Endodermal cell (in vitro differentiated cells): ENCODE results near the gene KAT2A. TPM values are rescaled to one million over a fixed set of nuclear protein-coding genes. Genes with fewer than 3 reads are reported as not detected.

Source experiments
- DNase-seq: peaks from one replicate; pipeline ENCODE4 v3.0.0-alpha.2; 2017
- H3K27ac ChIP-seq: 2 replicates; pipeline ENCODE4 v1.5.1; 2013; ENCODE audit warnings: mild to moderate bottlenecking, low read depth, low read length, moderate library complexity
- H3K27me3 ChIP-seq: 2 replicates; pipeline ENCODE4 v1.6.1; 2013; ENCODE audit warnings: mild to moderate bottlenecking, low read length, moderate library complexity; ENCODE audit not compliant: insufficient read depth, control insufficient read depth, poor library complexity, severe bottlenecking
- H3K36me3 ChIP-seq: 2 replicates; pipeline ENCODE4 v1.7.0; 2013; ENCODE audit warnings: mild to moderate bottlenecking, low read length, moderate library complexity; ENCODE audit not compliant: control insufficient read depth, insufficient read depth
- H3K4me1 ChIP-seq: one replicate; pipeline ENCODE4 v1.7.0; 2013; ENCODE audit warnings: low read length; ENCODE audit not compliant: control insufficient read depth, insufficient read depth
- H3K4me3 ChIP-seq: 2 replicates; pipeline ENCODE4 v1.5.1; 2013; ENCODE audit warnings: mild to moderate bottlenecking, low read length, moderate library complexity
- H3K9ac ChIP-seq: 2 replicates; pipeline ENCODE4 v1.6.1; 2013; ENCODE audit warnings: mild to moderate bottlenecking, low read length, moderate library complexity; ENCODE audit not compliant: poor library complexity, severe bottlenecking; ENCODE audit errors: extremely low read depth
- H3K9me3 ChIP-seq: 2 replicates; pipeline ENCODE4 v1.6.1; 2013; ENCODE audit warnings: mild to moderate bottlenecking, low read length, moderate library complexity; ENCODE audit not compliant: control insufficient read depth
- H3K27ac Mint-ChIP-seq: 2 replicates; pipeline ENCODE4 v1.8.0; 2020; ENCODE audit warnings: mixed read lengths
- H3K27me3 Mint-ChIP-seq: 2 replicates; pipeline ENCODE4 v1.8.0; 2021; ENCODE audit warnings: mild to moderate bottlenecking, mixed read lengths; ENCODE audit not compliant: insufficient read depth
- H3K36me3 Mint-ChIP-seq: 2 replicates; pipeline ENCODE4 v1.8.0; 2020; ENCODE audit warnings: low read depth, mixed read lengths
- H3K4me1 Mint-ChIP-seq: 2 replicates; pipeline ENCODE4 v1.8.0; 2020; ENCODE audit warnings: mixed read lengths
- H3K4me3 Mint-ChIP-seq: 2 replicates; pipeline ENCODE4 v1.8.0; 2020; ENCODE audit warnings: mild to moderate bottlenecking, moderate library complexity, mixed read lengths
- H3K9me3 Mint-ChIP-seq: 2 replicates; pipeline ENCODE4 v1.8.0; 2020; ENCODE audit warnings: mild to moderate bottlenecking, mixed read lengths
- WGBS, 2 experiments: methylation state at CpG; one replicate each; pipeline versions ENCODE4 v1.1.5 to v1.1.7; 2013; ENCODE audit warnings: missing lambda C conversion rate in 2 of 2, mixed read lengths in 1 of 2; ENCODE audit not compliant: insufficient coverage in 1 of 2, insufficient read length in 1 of 2; 5-methylcytosine and 5-hydroxymethylcytosine counted together
- total RNA-seq, 2 donors: library from RNA; stranded (reverse); fragmentation: NEBNext Ultra II Directional in 1 of 2; extraction: Animal tissue kit (Norgen Biotek cat#: 25700) in 1 of 2; gene quantifications; 2 replicates in 1 of 2; 3 replicates in 1 of 2; pipeline ENCODE4 v1.2.1, GENCODE V29; 2021
- TF ChIP-seq, protein P1 (sequence below): fragments of 200-600 bp; sonication (generic); conservative IDR thresholded peaks from 2 replicates; pipeline ENCODE4 v1.5.0; 2021; ENCODE audit warnings: antibody characterized with exemption, mild to moderate bottlenecking

Gene KAT2A
- total RNA-seq, 2 donors from 2014 or later = 48.0 to 57.6 TPM

DNA sequence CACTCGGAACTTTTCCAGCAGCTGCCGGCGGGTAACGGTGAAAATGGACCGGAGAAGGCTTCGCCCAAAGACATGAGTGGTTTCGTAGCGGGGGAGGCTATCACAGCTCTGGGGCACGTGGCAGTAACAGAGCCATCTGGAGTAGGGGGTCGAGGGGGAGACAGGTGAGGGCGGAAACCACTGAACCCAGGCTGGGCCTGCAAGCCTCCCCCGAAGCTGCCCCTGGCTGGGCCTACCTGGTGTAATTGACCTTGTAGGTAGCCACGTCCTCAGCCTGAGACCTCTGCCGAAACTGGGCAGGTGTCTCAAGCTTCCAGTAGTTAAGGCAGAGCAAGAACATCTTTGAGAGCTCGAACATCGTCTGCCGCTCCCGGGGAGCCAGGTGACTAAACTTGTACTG is 1.9 kb downstream of the KAT2A start:
- H3K9me3 ChIP-seq = no peaks in the 10 kb centered on the region
- peaks cover 21% of the 10 kb centered on the region for H3K36me3 ChIP-seq
- H3K9me3 Mint-ChIP-seq = no peaks in the 10 kb centered on the region
- no peak overlapping the region for H3K27ac Mint-ChIP-seq
- H3K4me3 ChIP-seq = no peak overlapping the region
- H3K36me3 Mint-ChIP-seq = peaks cover 23% of the 10 kb centered on the region
- WGBS, 2 experiments = 93 to 97% methylated on average over 17 to 18 of the region's 18 CpGs
- TF ChIP-seq, protein P1, sequence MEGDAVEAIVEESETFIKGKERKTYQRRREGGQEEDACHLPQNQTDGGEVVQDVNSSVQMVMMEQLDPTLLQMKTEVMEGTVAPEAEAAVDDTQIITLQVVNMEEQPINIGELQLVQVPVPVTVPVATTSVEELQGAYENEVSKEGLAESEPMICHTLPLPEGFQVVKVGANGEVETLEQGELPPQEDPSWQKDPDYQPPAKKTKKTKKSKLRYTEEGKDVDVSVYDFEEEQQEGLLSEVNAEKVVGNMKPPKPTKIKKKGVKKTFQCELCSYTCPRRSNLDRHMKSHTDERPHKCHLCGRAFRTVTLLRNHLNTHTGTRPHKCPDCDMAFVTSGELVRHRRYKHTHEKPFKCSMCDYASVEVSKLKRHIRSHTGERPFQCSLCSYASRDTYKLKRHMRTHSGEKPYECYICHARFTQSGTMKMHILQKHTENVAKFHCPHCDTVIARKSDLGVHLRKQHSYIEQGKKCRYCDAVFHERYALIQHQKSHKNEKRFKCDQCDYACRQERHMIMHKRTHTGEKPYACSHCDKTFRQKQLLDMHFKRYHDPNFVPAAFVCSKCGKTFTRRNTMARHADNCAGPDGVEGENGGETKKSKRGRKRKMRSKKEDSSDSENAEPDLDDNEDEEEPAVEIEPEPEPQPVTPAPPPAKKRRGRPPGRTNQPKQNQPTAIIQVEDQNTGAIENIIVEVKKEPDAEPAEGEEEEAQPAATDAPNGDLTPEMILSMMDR = no peak
- H3K4me1 Mint-ChIP-seq = peaks cover 7% of the 10 kb centered on the region
- H3K27ac ChIP-seq = no peak overlapping the region
- DNase-seq = no peak
- no peaks in the 10 kb centered on the region for H3K27me3 ChIP-seq
- H3K9ac ChIP-seq = no peak overlapping the region
- peak overlapping the region; percentile 51 for H3K4me3 Mint-ChIP-seq
- H3K27me3 Mint-ChIP-seq = no peaks in the 10 kb centered on the region
- H3K4me1 ChIP-seq = no peaks in the 10 kb centered on the region

- no peak overlapping the region for H3K9ac ChIP-seq
- DNase-seq = peak; percentile 88
- no peaks in the 10 kb centered on the region for H3K27me3 ChIP-seq
- no peak overlapping the region for H3K27ac ChIP-seq
- H3K27ac Mint-ChIP-seq = no peak overlapping the region
- H3K36me3 ChIP-seq = peaks cover 21% of the 10 kb centered on the region
- no peaks in the 10 kb centered on the region for H3K9me3 ChIP-seq
- no peaks in the 10 kb centered on the region for H3K9me3 Mint-ChIP-seq
- TF ChIP-seq, protein P1 = peak; percentile 71
- peaks cover 27% of the 10 kb centered on the region for H3K36me3 Mint-ChIP-seq
- no peaks in the 10 kb centered on the region for H3K4me1 ChIP-seq
- H3K4me3 Mint-ChIP-seq = no peak overlapping the region
- no peaks in the 10 kb centered on the region for H3K27me3 Mint-ChIP-seq
- H3K4me1 Mint-ChIP-seq = peaks cover 7% of the 10 kb centered on the region
- 84% methylated on average over 2 of the region's 2 CpGs; no CpG with 5 or more reads in 1 of the 2 experiments for WGBS, 2 experiments
- no peak overlapping the region for H3K4me3 ChIP-seq
Measured at GRCh38 chr17:42118545-42118944, 2.6 kb downstream of the KAT2A start.

- no peaks in the 10 kb centered on the region for H3K27me3 ChIP-seq
- no peaks in the 10 kb centered on the region for H3K27me3 Mint-ChIP-seq
Measured at GRCh38 chr17:42118126-42118510, 3.0 kb downstream of the KAT2A start.

More at GRCh38 chr17:42118126-42118510, 3.0 kb downstream of the KAT2A start:
- no peaks in the 10 kb centered on the region for H3K4me1 ChIP-seq
- peaks cover 21% of the 10 kb centered on the region for H3K36me3 ChIP-seq
- no peak for DNase-seq
- Mint-ChIP-seq H3K36me3 (peaks cover 28% of the 10 kb centered on the region), H3K9me3 (no peaks in the 10 kb centered on the region), H3K4me1 (peaks cover 7% of the 10 kb centered on the region), H3K27ac (no peak overlapping the region), H3K4me3 (no peak overlapping the region)
- H3K27ac ChIP-seq = no peak overlapping the region
- no peak overlapping the region for H3K4me3 ChIP-seq
- no peak overlapping the region for H3K9ac ChIP-seq
- TF ChIP-seq, protein P1 = no peak
- no peaks in the 10 kb centered on the region for H3K9me3 ChIP-seq
- WGBS, 2 experiments = 83 to 92% methylated on average over 2 to 4 of the region's 4 CpGs
